OCI-LY7 (cell line): ENCODE measurements around the gene NOL9.

ENCODE experiments used
- EZH2phosphoT487 ChIP-seq: fragments of 200-600 bp; sonication (generic); IDR thresholded peaks from 2 replicates; pipeline ENCODE4 v1.6.1; 2018; ENCODE audit warnings: low read depth, borderline replicate concordance, mild to moderate bottlenecking, mixed run types, antibody characterized with exemption, low read length, moderate library complexity, mixed read lengths
- TF ChIP-seq, protein P1 (sequence below): fragments of 200-600 bp; sonication (generic); conservative IDR thresholded peaks from 2 replicates; pipeline ENCODE4 v1.5.1; 2014; ENCODE audit warnings: mild to moderate bottlenecking, antibody characterized with exemption, low read length, moderate library complexity, mixed read lengths

DNA sequence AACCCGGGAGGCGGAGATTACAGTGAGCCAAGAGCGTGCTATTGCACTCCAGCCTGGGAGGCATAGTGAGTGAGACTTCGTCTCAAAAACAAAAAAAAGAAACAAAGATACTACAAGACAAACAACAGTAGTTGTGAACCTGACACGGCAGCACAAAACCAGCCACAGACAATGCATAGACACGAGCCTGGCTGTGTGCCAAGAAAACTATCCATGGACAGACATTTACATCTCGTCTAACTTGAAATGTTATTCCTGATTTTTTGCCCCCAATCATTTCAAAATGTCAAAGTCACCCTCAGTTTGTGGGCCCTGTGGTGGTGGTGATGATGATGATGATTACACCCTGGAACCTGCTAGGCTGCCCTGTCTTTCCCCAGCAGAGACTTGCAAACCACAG is 42.0 kb upstream of the NOL9 start:
- TF ChIP-seq, protein P1, sequence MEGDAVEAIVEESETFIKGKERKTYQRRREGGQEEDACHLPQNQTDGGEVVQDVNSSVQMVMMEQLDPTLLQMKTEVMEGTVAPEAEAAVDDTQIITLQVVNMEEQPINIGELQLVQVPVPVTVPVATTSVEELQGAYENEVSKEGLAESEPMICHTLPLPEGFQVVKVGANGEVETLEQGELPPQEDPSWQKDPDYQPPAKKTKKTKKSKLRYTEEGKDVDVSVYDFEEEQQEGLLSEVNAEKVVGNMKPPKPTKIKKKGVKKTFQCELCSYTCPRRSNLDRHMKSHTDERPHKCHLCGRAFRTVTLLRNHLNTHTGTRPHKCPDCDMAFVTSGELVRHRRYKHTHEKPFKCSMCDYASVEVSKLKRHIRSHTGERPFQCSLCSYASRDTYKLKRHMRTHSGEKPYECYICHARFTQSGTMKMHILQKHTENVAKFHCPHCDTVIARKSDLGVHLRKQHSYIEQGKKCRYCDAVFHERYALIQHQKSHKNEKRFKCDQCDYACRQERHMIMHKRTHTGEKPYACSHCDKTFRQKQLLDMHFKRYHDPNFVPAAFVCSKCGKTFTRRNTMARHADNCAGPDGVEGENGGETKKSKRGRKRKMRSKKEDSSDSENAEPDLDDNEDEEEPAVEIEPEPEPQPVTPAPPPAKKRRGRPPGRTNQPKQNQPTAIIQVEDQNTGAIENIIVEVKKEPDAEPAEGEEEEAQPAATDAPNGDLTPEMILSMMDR: no peak
- TF ChIP-seq EZH2phosphoT487: no peak
